Heart left ventricle (tissue), 16 donors: ENCODE results near the gene MRPS5. TPM values are rescaled to one million over a fixed set of nuclear protein-coding genes. Genes with fewer than 3 reads are reported as not detected.

Experiments used
- ATAC-seq, 4 donors: fragments of 200-7000 bp; cut with Tn5 transposase; one replicate each; pipeline ENCODE4 v1.9.1; 2020 to 2022; ENCODE audit warnings: moderate library complexity in 4 of 4, mild to moderate bottlenecking in 3 of 4, moderate number of reproducible peaks in 1 of 4
- DNase-seq, 5 donors: peaks; one replicate each; pipeline ENCODE4 v3.0.0-alpha.2; 2020
- H3K27ac ChIP-seq, 12 donors: fragments of 200-600 bp; sonication (generic) in 4 of 12; one replicate each; pipeline versions ENCODE4 v1.5.0 to v1.8.0; 2016 to 2022; ENCODE audit warnings: mild to moderate bottlenecking in 2 of 12
- H3K27me3 ChIP-seq, 9 donors: fragments of 200-600 bp; sonication (generic) in 2 of 9; one replicate each; pipeline versions ENCODE4 v1.5.1 to v1.8.0; 2016 to 2022; ENCODE audit warnings: mild to moderate bottlenecking in 3 of 9
- H3K36me3 ChIP-seq, 9 donors: fragments of 200-600 bp; sonication (generic) in 2 of 9; one replicate each; pipeline versions ENCODE4 v1.5.0 to v1.8.0; 2018 to 2022; ENCODE audit warnings: mild to moderate bottlenecking in 2 of 9
- H3K4me1 ChIP-seq, 12 donors: fragments of 200-600 bp; sonication (generic) in 4 of 12; one replicate each; pipeline versions ENCODE4 v1.5.0 to v1.8.0; 2016 to 2022; ENCODE audit warnings: mild to moderate bottlenecking in 3 of 12
- H3K4me3 ChIP-seq, 12 donors: fragments of 200-600 bp; sonication (generic) in 4 of 12; one replicate each; pipeline versions ENCODE4 v1.5.0 to v1.8.0; 2017 to 2022; ENCODE audit warnings: mild to moderate bottlenecking in 9 of 12, moderate library complexity in 4 of 12
- H3K9me3 ChIP-seq, 12 donors: fragments of 200-600 bp; sonication (generic) in 4 of 12; one replicate each; pipeline versions ENCODE4 v1.5.0 to v1.8.0; 2016 to 2022; ENCODE audit warnings: mild to moderate bottlenecking in 1 of 12
- POLR2A ChIP-seq, 2 donors: fragments of 450-650 bp; IDR thresholded peaks; one replicate each; pipeline ENCODE4 v1.6.1; 2017; ENCODE audit warnings: antibody characterized with exemption in 2 of 2, mild to moderate bottlenecking in 2 of 2, moderate library complexity in 2 of 2
- WGBS, 4 donors: extraction: QIAGEN DNeasy Blood & Tissue Kit in 2 of 4; methylation state at CpG; one replicate each; pipeline versions ENCODE4 v1.1.5 to v1.1.7; 2013 to 2018; 5-methylcytosine and 5-hydroxymethylcytosine counted together
- intact Hi-C, 10 donors: fragments of 100-400 bp; cut with DNase I; formaldehyde crosslinking; loops; one replicate each; pipeline versions ENCODE4 v1.11.1 to v1.14.2; 2022
- polyA plus RNA-seq, 2 donors: library from polyadenylated mRNA; stranded (reverse); fragments of 200-250 nt; gene quantifications; one replicate each; pipeline ENCODE4 v1.2.3, GENCODE V29; 2013
- total RNA-seq, 9 donors: library from RNA; depleted of rRNA in 2 of 9; stranded (reverse); fragments of >200 nt in 2 of 9; fragmentation: NEBNext Ultra II Directional in 3 of 9; extraction: Animal tissue kit (Norgen Biotek cat#: 25700) in 3 of 9; gene quantifications; one replicate each; pipeline versions ENCODE4 v1.1.0 to v1.2.4, GENCODE V29; 2016 to 2023
- TF ChIP-seq, protein P1 (sequence below), 12 donors: fragments of 200-600 bp; sonication (generic) in 4 of 12; IDR thresholded peaks; one replicate each; pipeline versions ENCODE4 v1.5.0 to v1.8.0; 2018 to 2022; ENCODE audit warnings: antibody characterized with exemption in 12 of 12, mild to moderate bottlenecking in 5 of 12
- donor health status: ischemic (EF 13 %, LVEDD 7.1; RV severe dilation, severe dysfunction).
- donor health status: healthy with polysubstance abuse.
- donor health status: DM: no; HTN: yes; CAD: no.
- donor health status: DM: no; HTN: no; CAD: no.
- donor health status: ischemic (EF 25% LVEDD 6.9; RV normal size, moderate dysfunction).
- donor health status: ischemic (EF 25% LVEDD 5.7; RV mildly dilated, moderate dysfunction).
- donor health status: healthy.
- donor health status: DM: yes; HTN: yes; CAD: no.
- donor health status: ischemic (EF 35%, LVEDD 5.7; RV mildly dilated, moderate dysfunction).
- donor health status: nonischemic (EF 11% LVEDD 7.7; RV severe dilation, severe dysfunction).
- donor health status: DM: yes; HTN: yes; CAD: no.
- donor health status: PGD.
- donor health status: ischemic (EF 29% LVEDD 5.4; RV normal size, mild dysfunction).
- donor health status: nonischemic (EF 23%, LVEDD 6.1; RV moderate dilation, normal function).

MRPS5 gene
- total and polyA plus RNA-seq, 11 donors = 52.4 to 116 (median 71.2) TPM

DNA sequence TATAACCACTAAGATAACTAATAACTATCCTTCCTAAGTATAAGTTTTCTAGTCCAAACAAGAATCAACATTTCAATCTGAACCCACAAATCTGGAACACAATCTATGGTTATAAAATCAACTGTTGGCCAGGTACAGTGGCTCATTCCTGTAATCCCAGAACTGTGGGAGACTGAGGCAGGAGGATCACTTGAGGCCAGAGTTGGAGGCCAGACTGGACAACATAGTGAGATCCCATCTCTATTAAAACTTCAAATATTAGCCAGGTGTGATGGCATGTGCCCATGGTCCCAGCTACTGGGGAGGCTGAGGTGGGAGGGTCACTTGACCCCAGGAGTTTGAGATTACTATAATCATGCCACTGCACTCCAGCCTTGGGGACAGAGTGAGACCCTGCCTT, 11.2 kb downstream of the MRPS5 start:
- Histone ChIP-seq H3K27ac (no peak overlapping the region), H3K9me3 (no peaks in the 10 kb centered on the region), H3K4me3 (no peak overlapping the region), H3K27me3 (no peaks in the 10 kb centered on the region), H3K4me1 (peaks cover 0 to 15% (median 3%) of the 10 kb centered on the region in 12 donors), H3K36me3 (peaks cover 2 to 98% (median 94%) of the 10 kb centered on the region in 9 donors)
- TF ChIP-seq, protein P1, sequence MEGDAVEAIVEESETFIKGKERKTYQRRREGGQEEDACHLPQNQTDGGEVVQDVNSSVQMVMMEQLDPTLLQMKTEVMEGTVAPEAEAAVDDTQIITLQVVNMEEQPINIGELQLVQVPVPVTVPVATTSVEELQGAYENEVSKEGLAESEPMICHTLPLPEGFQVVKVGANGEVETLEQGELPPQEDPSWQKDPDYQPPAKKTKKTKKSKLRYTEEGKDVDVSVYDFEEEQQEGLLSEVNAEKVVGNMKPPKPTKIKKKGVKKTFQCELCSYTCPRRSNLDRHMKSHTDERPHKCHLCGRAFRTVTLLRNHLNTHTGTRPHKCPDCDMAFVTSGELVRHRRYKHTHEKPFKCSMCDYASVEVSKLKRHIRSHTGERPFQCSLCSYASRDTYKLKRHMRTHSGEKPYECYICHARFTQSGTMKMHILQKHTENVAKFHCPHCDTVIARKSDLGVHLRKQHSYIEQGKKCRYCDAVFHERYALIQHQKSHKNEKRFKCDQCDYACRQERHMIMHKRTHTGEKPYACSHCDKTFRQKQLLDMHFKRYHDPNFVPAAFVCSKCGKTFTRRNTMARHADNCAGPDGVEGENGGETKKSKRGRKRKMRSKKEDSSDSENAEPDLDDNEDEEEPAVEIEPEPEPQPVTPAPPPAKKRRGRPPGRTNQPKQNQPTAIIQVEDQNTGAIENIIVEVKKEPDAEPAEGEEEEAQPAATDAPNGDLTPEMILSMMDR (IDR thresholded peaks at IDR 0.05) = no peak
- TF ChIP-seq POLR2A (IDR thresholded peaks at IDR 0.05) = no peak
- ATAC-seq (no peak), DNase-seq (no peak)
- intact Hi-C loops = loop anchor here in 3 of 10 donors (2.0 to 10.0 kb wide), 3 partner anchors 64 to 90 kb away; partner anchors contain the start of gene MAL (in 1 of the 3)

DNA sequence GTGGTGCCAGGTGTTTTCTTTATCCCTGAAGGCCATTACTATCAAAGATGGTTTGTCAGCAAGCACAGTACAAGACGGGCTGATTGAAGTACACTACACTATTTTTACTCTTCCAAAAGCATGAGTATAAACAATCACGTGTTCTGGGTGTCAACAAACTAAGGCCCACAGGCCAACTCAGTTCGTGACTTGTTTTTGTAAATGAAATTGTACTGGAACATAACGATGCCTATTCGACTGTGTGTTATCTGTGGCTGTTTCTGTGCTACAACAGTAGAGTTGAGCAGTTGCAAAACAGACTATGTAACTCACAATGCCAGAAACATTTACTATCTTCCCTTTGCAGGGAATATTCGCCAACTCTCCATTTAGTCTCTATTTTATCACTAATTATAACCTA, 12.3 kb downstream of the MRPS5 start:
- Histone ChIP-seq H3K4me1 (peaks cover 0 to 8% (median 0%) of the 10 kb centered on the region in 12 donors), H3K27ac (peak overlapping the region in 1 of 12 donors; percentile 22), H3K4me3 (no peak overlapping the region), H3K27me3 (no peaks in the 10 kb centered on the region), H3K9me3 (no peaks in the 10 kb centered on the region), H3K36me3 (peaks cover 2 to 100% (median 99%) of the 10 kb centered on the region in 9 donors)
- 52 to 58% (median 57%) methylated on average over 6 of the region's 6 CpGs for WGBS, 4 donors
- intact Hi-C loops = no loop called here
- TF ChIP-seq, protein P1 (IDR thresholded peaks at IDR 0.05) = no peak
- TF ChIP-seq POLR2A (IDR thresholded peaks at IDR 0.05) = no peak
- DNase-seq (no peak), ATAC-seq (peak; percentile 59 to 92 (median 66))

GRCh38 chr2:95106081-95106480, 15.5 kb downstream of the MRPS5 start:
- intact Hi-C loops = no loop called here
- H3K9me3 ChIP-seq = no peaks in the 10 kb centered on the region
- TF ChIP-seq, protein P1 (IDR thresholded peaks at IDR 0.05) = no peak
- TF ChIP-seq POLR2A (IDR thresholded peaks at IDR 0.05) = no peak
- peaks cover 2 to 100% (median 100%) of the 10 kb centered on the region in 9 donors for H3K36me3 ChIP-seq
- no peaks in the 10 kb centered on the region for H3K27me3 ChIP-seq
- ATAC-seq (no peak), DNase-seq (no peak)
- H3K4me1 ChIP-seq = peaks cover 0 to 8% (median 0%) of the 10 kb centered on the region in 12 donors
- H3K27ac ChIP-seq = no peak overlapping the region
- H3K4me3 ChIP-seq = no peak overlapping the region
- 83 to 95% (median 92%) methylated on average over 2 of the region's 2 CpGs for WGBS, 4 donors

- DNase-seq = no peak
- no peak for ATAC-seq
- WGBS, 4 donors = 93 to 95% (median 94%) methylated on average over 8 of the region's 8 CpGs
- Histone ChIP-seq H3K4me3 (no peak overlapping the region), H3K27me3 (no peaks in the 10 kb centered on the region), H3K4me1 (peaks cover 0 to 3% (median 0%) of the 10 kb centered on the region in 12 donors), H3K27ac (no peak overlapping the region), H3K36me3 (peaks cover 2 to 100% (median 100%) of the 10 kb centered on the region in 9 donors), H3K9me3 (no peaks in the 10 kb centered on the region)
- TF ChIP-seq, protein P1 (IDR thresholded peaks at IDR 0.05) = no peak
- no peak for TF ChIP-seq POLR2A (IDR thresholded peaks at IDR 0.05)
- intact Hi-C loops = no loop called here
Observed at GRCh38 chr2:95104606-95105005, 17.0 kb downstream of the MRPS5 start.
